Upper lobe of right lung (tissue), 1 donor: ENCODE data around the gene STAMBP. TPM values are rescaled to one million over a fixed set of nuclear protein-coding genes. Genes with fewer than 3 reads are reported as not detected.
"Not testable (repeated sequence)": the region's sequence is repeated elsewhere in the genome, so short reads cannot be mapped to it uniquely, and the experiment has no call there.

Experiments
- ATAC-seq: fragments of 200-7000 bp; cut with Tn5 transposase; one replicate; pipeline ENCODE4 v1.9.1; 2020; ENCODE audit warnings: mild to moderate bottlenecking, moderate library complexity
- DNase-seq: peaks from one replicate; pipeline ENCODE4 v3.0.0-alpha.2; 2020
- H3K27ac ChIP-seq: fragments of 200-600 bp; one replicate; pipeline ENCODE4 v1.8.0; 2022
- H3K27me3 ChIP-seq: fragments of 200-600 bp; one replicate; pipeline ENCODE4 v1.8.0; 2022; ENCODE audit warnings: mild to moderate bottlenecking
- H3K36me3 ChIP-seq: fragments of 200-600 bp; one replicate; pipeline ENCODE4 v1.8.0; 2022
- H3K4me1 ChIP-seq: fragments of 200-600 bp; one replicate; pipeline ENCODE4 v1.8.0; 2022
- H3K4me3 ChIP-seq: fragments of 200-600 bp; one replicate; pipeline ENCODE4 v1.8.0; 2022; ENCODE audit warnings: mild to moderate bottlenecking
- H3K9me3 ChIP-seq: fragments of 200-600 bp; one replicate; pipeline ENCODE4 v1.8.0; 2022
- intact Hi-C: fragments of 100-400 bp; cut with DNase I; formaldehyde crosslinking; loops from one replicate; pipeline ENCODE4 v1.11.0; 2022
- total RNA-seq: library from RNA; stranded (reverse); fragmentation: NEBNext Ultra II Directional; extraction: Animal tissue kit (Norgen Biotek cat#: 25700); gene quantifications from one replicate; pipeline ENCODE4 v1.2.1, GENCODE V29; 2021
- TF ChIP-seq, protein P1 (sequence below): fragments of 200-600 bp; IDR thresholded peaks from one replicate; pipeline ENCODE4 v1.8.0; 2022; ENCODE audit warnings: antibody characterized with exemption
- donor health status: DM: no; HTN: yes; CAD: no; lungs with severe emphysema.

The STAMBP gene
- total RNA-seq, 1 donor from 2014 or later, result 29.9 TPM

- Histone ChIP-seq H3K27me3 (no peaks in the 10 kb centered on the region), H3K4me3 (no peak overlapping the region), H3K36me3 (no peaks in the 10 kb centered on the region), H3K9me3 (no peaks in the 10 kb centered on the region), H3K27ac (no peak overlapping the region), H3K4me1 (peaks cover 10% of the 10 kb centered on the region)
- intact Hi-C loops, result no loop called here
- DNase-seq (no peak), ATAC-seq (no peak)
- TF ChIP-seq, protein P1, sequence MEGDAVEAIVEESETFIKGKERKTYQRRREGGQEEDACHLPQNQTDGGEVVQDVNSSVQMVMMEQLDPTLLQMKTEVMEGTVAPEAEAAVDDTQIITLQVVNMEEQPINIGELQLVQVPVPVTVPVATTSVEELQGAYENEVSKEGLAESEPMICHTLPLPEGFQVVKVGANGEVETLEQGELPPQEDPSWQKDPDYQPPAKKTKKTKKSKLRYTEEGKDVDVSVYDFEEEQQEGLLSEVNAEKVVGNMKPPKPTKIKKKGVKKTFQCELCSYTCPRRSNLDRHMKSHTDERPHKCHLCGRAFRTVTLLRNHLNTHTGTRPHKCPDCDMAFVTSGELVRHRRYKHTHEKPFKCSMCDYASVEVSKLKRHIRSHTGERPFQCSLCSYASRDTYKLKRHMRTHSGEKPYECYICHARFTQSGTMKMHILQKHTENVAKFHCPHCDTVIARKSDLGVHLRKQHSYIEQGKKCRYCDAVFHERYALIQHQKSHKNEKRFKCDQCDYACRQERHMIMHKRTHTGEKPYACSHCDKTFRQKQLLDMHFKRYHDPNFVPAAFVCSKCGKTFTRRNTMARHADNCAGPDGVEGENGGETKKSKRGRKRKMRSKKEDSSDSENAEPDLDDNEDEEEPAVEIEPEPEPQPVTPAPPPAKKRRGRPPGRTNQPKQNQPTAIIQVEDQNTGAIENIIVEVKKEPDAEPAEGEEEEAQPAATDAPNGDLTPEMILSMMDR, result no peak
These were observed 72.4 kb downstream of the STAMBP start for GRCh38 chr2:73901143-73901542.

DNA sequence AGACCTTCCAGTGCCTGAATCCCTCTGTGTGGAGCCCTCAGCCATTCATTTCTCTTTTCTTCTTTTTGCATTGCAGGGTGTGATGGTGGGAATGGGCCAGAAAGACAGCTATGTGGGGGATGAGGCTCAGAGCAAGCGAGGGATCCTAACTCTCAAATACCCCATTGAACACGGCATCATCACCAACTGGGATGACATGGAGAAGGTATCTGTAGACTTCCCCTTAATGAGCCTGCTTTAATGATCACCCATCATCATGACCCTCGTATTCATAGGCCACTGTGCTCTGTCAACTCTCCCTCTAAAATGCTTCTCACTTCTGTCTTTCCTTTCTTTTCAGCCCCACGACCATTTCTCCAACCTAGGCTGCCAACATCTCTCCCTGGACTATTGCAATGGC, 73.5 kb downstream of the STAMBP start:
- no peak for ATAC-seq
- Histone ChIP-seq H3K4me1 (peaks cover under 1% of the 10 kb centered on the region), H3K9me3 (no peaks in the 10 kb centered on the region), H3K36me3 (no peaks in the 10 kb centered on the region), H3K27me3 (no peaks in the 10 kb centered on the region), H3K27ac (no peak overlapping the region), H3K4me3 (no peak overlapping the region)
- intact Hi-C loops, result no loop called here
- TF ChIP-seq, protein P1, result no peak
- DNase-seq, result no peak

- Histone ChIP-seq H3K4me1 (no peaks in the 10 kb centered on the region), H3K27me3 (no peaks in the 10 kb centered on the region), H3K27ac (no peak overlapping the region), H3K9me3 (no peaks in the 10 kb centered on the region), H3K36me3 (no peaks in the 10 kb centered on the region), H3K4me3 (no peak overlapping the region)
- ATAC-seq (no peak), DNase-seq (no peak)
- TF ChIP-seq, protein P1, result no peak
- intact Hi-C loops, result no loop called here
These were observed 74.6 kb downstream of the STAMBP start for GRCh38 chr2:73903313-73903712.

GRCh38 chr2:73903949-73904613, 75.3 kb downstream of the STAMBP start:
- DNase-seq, H3K9me3 ChIP-seq, H3K36me3 ChIP-seq, H3K27me3 ChIP-seq, intact Hi-C loops, H3K27ac ChIP-seq, H3K4me1 ChIP-seq, H3K4me3 ChIP-seq, ATAC-seq: not testable (repeated sequence)

GRCh38 chr2:73904952-73905351, 76.2 kb downstream of the STAMBP start:
- intact Hi-C loops, result no loop called here
- H3K36me3 ChIP-seq, result no peaks in the 10 kb centered on the region
- H3K4me3 ChIP-seq, result no peak overlapping the region
- H3K27me3 ChIP-seq, result no peaks in the 10 kb centered on the region
- no peak for ATAC-seq
- H3K9me3 ChIP-seq, result no peaks in the 10 kb centered on the region
- TF ChIP-seq, protein P1, result no peak
- H3K4me1 ChIP-seq, result no peaks in the 10 kb centered on the region
- no peak for DNase-seq
- no peak overlapping the region for H3K27ac ChIP-seq

- intact Hi-C loops, result no loop called here
- no peaks in the 10 kb centered on the region for H3K36me3 ChIP-seq
- no peak overlapping the region for H3K4me3 ChIP-seq
- DNase-seq (no peak), ATAC-seq (no peak)
- TF ChIP-seq, protein P1, result no peak
- H3K4me1 ChIP-seq, result no peaks in the 10 kb centered on the region
- no peak overlapping the region for H3K27ac ChIP-seq
- H3K9me3 ChIP-seq, result no peaks in the 10 kb centered on the region
- no peaks in the 10 kb centered on the region for H3K27me3 ChIP-seq
These were observed 78.2 kb downstream of the STAMBP start for GRCh38 chr2:73906847-73907505.
